ENCODE data around the gene PALD1. TPM values are rescaled to one million over a fixed set of nuclear protein-coding genes. Genes with fewer than 3 reads are reported as not detected.

PALD1 gene
- total and polyA plus RNA-seq, 9 of the 15 experiments (the other 6 are each of a cell fraction or from before 2014, with no cell fraction given), result 0.03 to 0.29 (median 0.09) TPM; not detected in 2

DNA sequence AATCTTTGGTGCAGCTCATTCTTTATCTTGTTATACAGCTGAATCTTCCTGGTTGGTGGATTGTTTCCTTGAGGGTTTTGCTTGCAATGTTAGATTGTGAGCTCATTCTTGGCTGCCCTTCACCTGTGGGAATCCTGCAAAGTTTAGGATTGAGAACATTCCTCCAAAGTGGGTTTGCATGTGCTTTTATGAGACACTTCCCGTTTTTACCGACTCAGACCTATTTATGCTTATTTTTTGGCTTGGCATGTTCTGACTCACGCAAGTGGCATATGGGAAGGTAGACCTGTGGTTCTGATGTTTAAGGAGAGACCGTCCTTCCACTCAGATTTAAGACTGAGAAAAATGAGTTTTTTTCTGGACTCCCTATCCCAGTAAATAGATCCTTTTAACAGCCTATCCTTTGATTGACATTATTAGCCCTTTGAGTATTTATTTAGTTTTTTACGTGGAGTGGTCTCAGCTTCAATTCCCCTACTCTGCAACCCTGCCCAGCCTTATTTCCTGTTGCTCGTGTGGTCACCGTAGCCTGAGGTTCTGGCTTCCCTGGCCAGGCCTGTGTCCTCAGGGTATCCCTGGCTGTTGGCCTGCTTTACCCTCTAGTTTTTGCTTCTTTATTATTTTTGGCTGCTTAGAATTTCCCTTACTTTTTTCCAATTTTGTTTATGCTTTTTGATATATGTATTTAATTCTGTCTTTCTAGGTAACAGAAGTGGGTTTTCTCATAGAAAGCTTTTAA is 137.4 kb downstream of the PALD1 start:
- Histone ChIP-seq H3K4me2 (ENCODE audit: insufficient read depth, low read length) (no peak overlapping the region), H2AFZ (ENCODE audit: low read depth, low read length) (peak overlapping the region; percentile 35; the same call in 1 of the 2 replicates), H3K79me2 (ENCODE audit: control insufficient read depth, insufficient read depth, low read length) (no peaks in the 10 kb centered on the region), H3K27ac (ENCODE audit: extremely low read depth, low read depth, low read length) (no peak overlapping the region), H3K36me3 (ENCODE audit: control insufficient read depth, insufficient read depth, low read length) (no peaks in the 10 kb centered on the region), H3K4me1 (replicated peaks in 1 of 2; ENCODE audit: control insufficient read depth in 2 of 2, insufficient read depth in 2 of 2, low read length in 2 of 2) (peaks cover 0 to 24% of the 10 kb centered on the region in 2 experiments; a peak in 4 of 5 replicates), H3K9ac (ENCODE audit: insufficient read depth in 1 of 2, low read depth in 2 of 2, low read length in 2 of 2) (no peak overlapping the region), H4K20me1 (replicated peaks; ENCODE audit: control insufficient read depth, insufficient read depth, low read length) (no peaks in the 10 kb centered on the region), H3K9me3 (replicated peaks; ENCODE audit: control insufficient read depth, insufficient read depth, low read depth, low read length) (peaks cover 10% of the 10 kb centered on the region), H3K4me3 (no peak overlapping the region), H3K27me3 (ENCODE audit: control insufficient read depth in 2 of 2, insufficient read depth in 2 of 2, low read length in 2 of 2) (no peaks in the 10 kb centered on the region), H3K9me1 (ENCODE audit: control insufficient read depth, insufficient read depth, low read length) (no peaks in the 10 kb centered on the region)
- DNase-seq (ENCODE audit: extremely low read depth in 1 of 4, low spot score in 3 of 4), result no peak
- BruUV-seq (replicated peaks), result no TSS peak
- POLR2A ChIA-PET, result interaction anchor here (0.7 kb wide), 2 partner anchors 14 to 139 kb away, joined by 3 read pairs; partner anchors contain the start of gene PRF1
- in situ Hi-C loops (cut with MboI), result no loop called here
- CTCF ChIA-PET (ENCODE audit: low intra/inter-chr PET ratio), result no interaction called here
- WGBS (ENCODE audit: insufficient coverage, low coverage, missing lambda C conversion rate), result 76% methylated on average over 7 of the region's 7 CpGs
- FAIRE-seq, result no peak
- intact Hi-C loops (cut with micrococcal nuclease), result loop anchor here (5.0 kb wide), 3 partner anchors 39 to 201 kb away; partner anchors contain the start of gene SGPL1
- no peak for ATAC-seq
- TF ChIP-seq THRAP3 (IDR thresholded peaks at IDR 0.05; ENCODE audit: borderline replicate concordance) (no peak), E2F6 (IDR thresholded peaks at IDR 0.05; ENCODE audit: borderline replicate concordance in 1 of 2, extremely low read depth in 1 of 2, insufficient read depth in 1 of 2, insufficient read length in 1 of 2, low read depth in 1 of 2, low read length in 1 of 2, poor library complexity in 1 of 2, severe bottlenecking in 1 of 2) (no peak), ZNF584 (CRISPR knock-in tag; IDR thresholded peaks at IDR 0.05; ENCODE audit: low read depth) (no peak), FOXO4 (CRISPR knock-in tag; IDR thresholded peaks at IDR 0.05) (no peak), IRF2 (CRISPR knock-in tag; IDR thresholded peaks at IDR 0.05) (no peak), JUND (IDR thresholded peaks at IDR 0.05; ENCODE audit: borderline replicate concordance, low read depth, low read length) (no peak), JUND (tag; IDR thresholded peaks at IDR 0.05; ENCODE audit: borderline replicate concordance, low read depth, low read length) (0 out of 3 replicates have a peak, but pooled peaks have one; percentile 24), MEF2A (IDR thresholded peaks at IDR 0.05; ENCODE audit: control insufficient read depth, low read depth, low read length) (no peak), SPI1 (IDR thresholded peaks at IDR 0.05; ENCODE audit: borderline replicate concordance, low read depth, low read length) (peak; percentile 93), MAZ (CRISPR knock-in tag; conservative IDR thresholded peaks at IDR 0.05 in 1 of 2, IDR thresholded peaks at IDR 0.05 in 1 of 2) (0 out of 4 replicates have a peak, but pooled peaks of 1 of the 2 experiments have one; percentile 12), NRF1 (conservative IDR thresholded peaks at IDR 0.05 in 1 of 2, IDR thresholded peaks at IDR 0.05 in 1 of 2) (no peak), HSF4 (CRISPR knock-in tag; IDR thresholded peaks at IDR 0.05; ENCODE audit: borderline replicate concordance) (no peak), L3MBTL2 (IDR thresholded peaks at IDR 0.05) (peak; percentile 35; the same call in 1 of the 2 replicates), TOE1 (IDR thresholded peaks at IDR 0.05; ENCODE audit: borderline replicate concordance) (no peak), TOE1 (CRISPR knock-in tag; IDR thresholded peaks at IDR 0.05; ENCODE audit: borderline replicate concordance, low read depth) (no peak)
- TF ChIP-seq, protein P1, sequence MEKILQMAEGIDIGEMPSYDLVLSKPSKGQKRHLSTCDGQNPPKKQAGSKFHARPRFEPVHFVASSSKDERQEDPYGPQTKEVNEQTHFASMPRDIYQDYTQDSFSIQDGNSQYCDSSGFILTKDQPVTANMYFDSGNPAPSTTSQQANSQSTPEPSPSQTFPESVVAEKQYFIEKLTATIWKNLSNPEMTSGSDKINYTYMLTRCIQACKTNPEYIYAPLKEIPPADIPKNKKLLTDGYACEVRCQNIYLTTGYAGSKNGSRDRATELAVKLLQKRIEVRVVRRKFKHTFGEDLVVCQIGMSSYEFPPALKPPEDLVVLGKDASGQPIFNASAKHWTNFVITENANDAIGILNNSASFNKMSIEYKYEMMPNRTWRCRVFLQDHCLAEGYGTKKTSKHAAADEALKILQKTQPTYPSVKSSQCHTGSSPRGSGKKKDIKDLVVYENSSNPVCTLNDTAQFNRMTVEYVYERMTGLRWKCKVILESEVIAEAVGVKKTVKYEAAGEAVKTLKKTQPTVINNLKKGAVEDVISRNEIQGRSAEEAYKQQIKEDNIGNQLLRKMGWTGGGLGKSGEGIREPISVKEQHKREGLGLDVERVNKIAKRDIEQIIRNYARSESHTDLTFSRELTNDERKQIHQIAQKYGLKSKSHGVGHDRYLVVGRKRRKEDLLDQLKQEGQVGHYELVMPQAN (IDR thresholded peaks at IDR 0.05; ENCODE audit: borderline replicate concordance), result no peak
